Liver (tissue), 9 donors: ENCODE measurements around the gene CCDC102B. TPM values are rescaled to one million over a fixed set of nuclear protein-coding genes. Genes with fewer than 3 reads are reported as not detected.

ENCODE experiments used
- DNase-seq: peaks from one replicate; pipeline ENCODE4 v3.0.0-alpha.2; 2017; ENCODE audit warnings: low spot score
- H3K27ac ChIP-seq, 2 donors: one replicate each; pipeline ENCODE4 v1.7.0; 2013; ENCODE audit warnings: inconsistent platforms in 2 of 2, low read length in 2 of 2, control low read depth in 1 of 2, low read depth in 1 of 2, mild to moderate bottlenecking in 1 of 2
- H3K27me3 ChIP-seq, 4 donors: one replicate each; pipeline versions ENCODE4 v1.6.1 to v1.7.0; 2013; ENCODE audit warnings: low read length in 3 of 4, inconsistent platforms in 1 of 4, mild to moderate bottlenecking in 1 of 4, moderate library complexity in 1 of 4; ENCODE audit not compliant: control insufficient read depth in 4 of 4, insufficient read depth in 4 of 4
- H3K36me3 ChIP-seq, 4 donors: one replicate each; pipeline versions ENCODE4 v1.6.1 to v1.7.0; 2013; ENCODE audit warnings: low read length in 3 of 4, mild to moderate bottlenecking in 3 of 4, low read depth in 1 of 4, moderate library complexity in 1 of 4; ENCODE audit not compliant: control insufficient read depth in 4 of 4, insufficient read depth in 3 of 4
- H3K4me1 ChIP-seq, 4 donors: one replicate each; pipeline versions ENCODE4 v1.6.1 to v1.7.0; 2013; ENCODE audit warnings: low read length in 3 of 4, mild to moderate bottlenecking in 3 of 4, moderate library complexity in 1 of 4; ENCODE audit not compliant: control insufficient read depth in 4 of 4, insufficient read depth in 4 of 4
- H3K4me3 ChIP-seq, 3 donors: one replicate each; pipeline versions ENCODE4 v1.6.1 to v1.7.0; 2013; ENCODE audit warnings: low read length in 3 of 3, control low read depth in 1 of 3, low read depth in 1 of 3, mild to moderate bottlenecking in 1 of 3
- H3K9ac ChIP-seq, 2 donors: one replicate each; pipeline ENCODE4 v1.7.0; 2013; ENCODE audit warnings: low read length in 2 of 2, mild to moderate bottlenecking in 2 of 2, moderate library complexity in 2 of 2, control low read depth in 1 of 2, low read depth in 1 of 2
- H3K9me3 ChIP-seq, 4 donors: one replicate each; pipeline versions ENCODE4 v1.6.1 to v1.7.0; 2013; ENCODE audit warnings: low read length in 3 of 4; ENCODE audit not compliant: control insufficient read depth in 4 of 4
- EGR1 ChIP-seq, 2 donors: IDR thresholded peaks; 2 replicates each; pipeline ENCODE4 v1.6.1; 2016 to 2018; ENCODE audit warnings: antibody characterized with exemption in 2 of 2, low read depth in 2 of 2
- FOXA1 ChIP-seq: IDR thresholded peaks from 2 replicates; pipeline ENCODE4 v1.6.1; 2016; ENCODE audit warnings: antibody characterized with exemption
- FOXA2 ChIP-seq: IDR thresholded peaks from 2 replicates; pipeline ENCODE4 v1.6.1; 2016; ENCODE audit warnings: antibody characterized with exemption
- GABPA ChIP-seq, 2 donors: IDR thresholded peaks in 1 of 2; conservative IDR thresholded peaks in 1 of 2; 2 replicates each; pipeline ENCODE4 v1.6.1; 2016; ENCODE audit warnings: antibody characterized with exemption in 2 of 2, mild to moderate bottlenecking in 1 of 2, moderate library complexity in 1 of 2
- HNF4A ChIP-seq, 2 donors: conservative IDR thresholded peaks; 2 replicates each; pipeline ENCODE4 v1.6.1; 2016; ENCODE audit warnings: antibody characterized with exemption in 2 of 2, mild to moderate bottlenecking in 2 of 2
- HNF4G ChIP-seq: IDR thresholded peaks from 2 replicates; pipeline ENCODE4 v1.6.1; 2016; ENCODE audit warnings: antibody characterized with exemption
- JUND ChIP-seq, 2 donors: IDR thresholded peaks; 2 replicates each; pipeline ENCODE4 v1.6.1; 2016; ENCODE audit warnings: antibody characterized with exemption in 2 of 2
- NR2F2 ChIP-seq: IDR thresholded peaks from 2 replicates; pipeline ENCODE4 v1.6.1; 2016; ENCODE audit warnings: antibody characterized with exemption
- RAD21 ChIP-seq, 2 donors: IDR thresholded peaks; 2 replicates each; pipeline ENCODE4 v1.6.1; 2016; ENCODE audit warnings: antibody characterized with exemption in 2 of 2, mild to moderate bottlenecking in 2 of 2
- RXRA ChIP-seq, 2 donors: IDR thresholded peaks; 2 replicates each; pipeline ENCODE4 v1.6.1; 2017 to 2018; ENCODE audit warnings: antibody characterized with exemption in 2 of 2, mild to moderate bottlenecking in 1 of 2
- SP1 ChIP-seq: IDR thresholded peaks from 2 replicates; pipeline ENCODE4 v1.6.1; 2018; ENCODE audit warnings: antibody characterized with exemption, mild to moderate bottlenecking
- TAF1 ChIP-seq: conservative IDR thresholded peaks from 2 replicates; pipeline ENCODE4 v1.6.1; 2016; ENCODE audit warnings: antibody characterized with exemption, mild to moderate bottlenecking
- YY1 ChIP-seq: IDR thresholded peaks from 2 replicates; pipeline ENCODE4 v1.6.1; 2016; ENCODE audit warnings: antibody characterized with exemption, mild to moderate bottlenecking
- WGBS: extraction: QIAGEN DNeasy Blood & Tissue Kit; methylation state at CpG from one replicate; pipeline ENCODE4 v1.1.7; 2013; 5-methylcytosine and 5-hydroxymethylcytosine counted together
- polyA plus RNA-seq, 2 donors: library from polyadenylated mRNA; stranded (reverse) in 1 of 2; unstranded in 1 of 2; fragments of 200-250 nt in 1 of 2; fragments of >200 nt in 1 of 2; fragmentation: Nextera tagmentation in 1 of 2; extraction: Ambion mirVana in 1 of 2; gene quantifications; one replicate each; pipeline versions ENCODE4 v1.2.1 to v1.2.3, GENCODE V29; 2013 to 2015
- total RNA-seq, 2 donors: library from RNA; depleted of rRNA; stranded (reverse); fragments of >200 nt; gene quantifications; one replicate each; pipeline ENCODE4 v1.2.3, GENCODE V29; 2014
- TF ChIP-seq, protein P1 (sequence below): IDR thresholded peaks from 2 replicates; pipeline ENCODE4 v1.6.1; 2016; ENCODE audit warnings: antibody characterized with exemption
- TF ChIP-seq, protein P2 (sequence below): IDR thresholded peaks from 2 replicates; pipeline ENCODE4 v1.6.1; 2016; ENCODE audit warnings: antibody characterized with exemption
- TF ChIP-seq, protein P3 (sequence below): fragments of 150-350 bp; IDR thresholded peaks from 2 replicates; pipeline ENCODE4 v1.5.1; 2017; ENCODE audit warnings: improper control_type of control experiment, low read depth, low read length; ENCODE audit not compliant: missing input control
- TF ChIP-seq, protein P4 (sequence below): IDR thresholded peaks from 2 replicates; pipeline ENCODE4 v1.6.1; 2016; ENCODE audit warnings: antibody characterized with exemption
- TF ChIP-seq, protein P5 (sequence below): IDR thresholded peaks from 2 replicates; pipeline ENCODE4 v1.6.1; 2016; ENCODE audit warnings: antibody characterized with exemption, mild to moderate bottlenecking
- donor health status: healthy.
- donor health status: healthy.
- donor health status: healthy.
- donor health status: healthy.
- donor health status: healthy.

The CCDC102B gene
- total and polyA plus RNA-seq, 4 donors = 0.54 to 4.5 (median 1.4) TPM

DNA sequence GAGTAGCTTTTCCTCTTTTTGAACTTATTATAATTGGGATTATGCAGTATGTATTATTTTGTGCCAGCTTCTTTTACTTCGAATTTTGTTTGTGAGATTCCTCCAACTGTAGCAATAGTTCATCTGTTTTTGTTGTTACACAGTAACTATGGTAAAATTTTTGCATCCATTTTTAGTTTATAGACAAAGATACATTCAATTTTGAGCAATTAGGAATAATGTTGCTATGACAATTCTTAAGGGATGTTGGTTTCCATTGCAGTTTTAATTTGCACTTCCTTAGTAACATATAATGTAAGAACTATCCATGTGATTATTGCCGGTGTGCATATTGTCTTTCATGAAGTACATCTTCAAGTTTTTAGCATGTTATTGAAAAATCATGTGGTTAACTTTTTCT is 20.7 kb downstream of the CCDC102B start:
- TF ChIP-seq GABPA (IDR thresholded peaks at IDR 0.05 in 1 of 2, conservative IDR thresholded peaks at IDR 0.05 in 1 of 2) (no peak), TAF1 (no peak), NR2F2 (no peak), RAD21 (IDR thresholded peaks at IDR 0.05) (no peak)
- 48% methylated on average over 2 of the region's 2 CpGs for WGBS
- no peaks in the 10 kb centered on the region for H3K36me3 ChIP-seq
- no peaks in the 10 kb centered on the region for H3K27me3 ChIP-seq
- DNase-seq = no peak
- no peak overlapping the region for H3K9ac ChIP-seq
- H3K9me3 ChIP-seq = no peaks in the 10 kb centered on the region
- H3K4me1 ChIP-seq = no peaks in the 10 kb centered on the region
- no peak overlapping the region for H3K4me3 ChIP-seq
- H3K27ac ChIP-seq = no peak overlapping the region

DNA sequence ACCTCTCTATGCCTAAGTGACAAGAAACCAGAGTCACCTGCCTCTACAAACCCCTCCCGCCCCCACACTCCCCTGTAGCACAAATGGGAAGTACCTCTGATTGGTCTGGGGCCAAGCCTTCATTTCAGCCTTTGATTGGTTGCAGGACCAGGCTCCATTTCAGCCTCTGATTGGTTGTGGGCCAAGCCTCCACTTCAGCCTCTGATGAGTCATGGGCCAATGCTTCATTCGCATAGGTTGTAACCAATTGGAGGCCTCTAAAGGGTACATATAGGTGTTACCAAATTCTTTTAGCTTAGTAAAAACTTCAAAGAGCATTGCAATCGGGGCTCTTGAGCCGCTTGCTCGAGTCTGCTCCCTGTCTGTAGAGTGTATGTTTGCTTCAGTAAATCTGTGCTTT is 25.0 kb downstream of the CCDC102B start:
- H3K36me3 ChIP-seq = no peaks in the 10 kb centered on the region
- no peak overlapping the region for H3K4me3 ChIP-seq
- TF ChIP-seq, protein P1, sequence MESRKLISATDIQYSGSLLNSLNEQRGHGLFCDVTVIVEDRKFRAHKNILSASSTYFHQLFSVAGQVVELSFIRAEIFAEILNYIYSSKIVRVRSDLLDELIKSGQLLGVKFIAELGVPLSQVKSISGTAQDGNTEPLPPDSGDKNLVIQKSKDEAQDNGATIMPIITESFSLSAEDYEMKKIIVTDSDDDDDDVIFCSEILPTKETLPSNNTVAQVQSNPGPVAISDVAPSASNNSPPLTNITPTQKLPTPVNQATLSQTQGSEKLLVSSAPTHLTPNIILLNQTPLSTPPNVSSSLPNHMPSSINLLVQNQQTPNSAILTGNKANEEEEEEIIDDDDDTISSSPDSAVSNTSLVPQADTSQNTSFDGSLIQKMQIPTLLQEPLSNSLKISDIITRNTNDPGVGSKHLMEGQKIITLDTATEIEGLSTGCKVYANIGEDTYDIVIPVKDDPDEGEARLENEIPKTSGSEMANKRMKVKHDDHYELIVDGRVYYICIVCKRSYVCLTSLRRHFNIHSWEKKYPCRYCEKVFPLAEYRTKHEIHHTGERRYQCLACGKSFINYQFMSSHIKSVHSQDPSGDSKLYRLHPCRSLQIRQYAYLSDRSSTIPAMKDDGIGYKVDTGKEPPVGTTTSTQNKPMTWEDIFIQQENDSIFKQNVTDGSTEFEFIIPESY = no peak
- no peak for TF ChIP-seq FOXA1
- TF ChIP-seq, protein P2, sequence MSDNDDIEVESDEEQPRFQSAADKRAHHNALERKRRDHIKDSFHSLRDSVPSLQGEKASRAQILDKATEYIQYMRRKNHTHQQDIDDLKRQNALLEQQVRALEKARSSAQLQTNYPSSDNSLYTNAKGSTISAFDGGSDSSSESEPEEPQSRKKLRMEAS = no peak
- no peak for TF ChIP-seq FOXA2
- no peak for TF ChIP-seq SP1
- no peak for TF ChIP-seq GABPA (IDR thresholded peaks at IDR 0.05 in 1 of 2, conservative IDR thresholded peaks at IDR 0.05 in 1 of 2)
- TF ChIP-seq JUND (IDR thresholded peaks at IDR 0.05) = no peak
- no peak for TF ChIP-seq NR2F2
- no peaks in the 10 kb centered on the region for H3K4me1 ChIP-seq
- H3K9ac ChIP-seq = no peak overlapping the region
- 93% methylated on average over 5 of the region's 5 CpGs for WGBS
- DNase-seq = no peak
- H3K27ac ChIP-seq = no peak overlapping the region
- H3K27me3 ChIP-seq = no peaks in the 10 kb centered on the region
- H3K9me3 ChIP-seq = no peaks in the 10 kb centered on the region

DNA sequence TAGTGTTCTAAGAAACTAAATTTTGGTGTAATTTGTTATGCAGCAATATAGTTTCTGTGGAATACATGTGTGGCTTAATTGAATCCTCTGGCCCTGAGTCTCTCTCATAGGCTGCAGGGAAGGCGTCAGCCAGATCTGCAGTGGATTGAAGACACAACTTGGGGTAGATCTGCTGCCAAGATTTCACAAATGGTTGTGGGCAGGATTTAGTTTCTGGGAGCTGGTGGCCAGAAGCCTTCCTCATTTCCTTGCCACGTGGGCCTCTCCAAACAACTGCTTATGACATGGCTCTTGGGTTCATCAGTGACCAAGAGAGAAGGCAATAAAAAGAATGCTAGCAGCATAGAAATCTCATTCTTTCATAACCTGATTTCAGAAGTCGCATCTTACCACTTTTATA is 28.2 kb downstream of the CCDC102B start:
- no peaks in the 10 kb centered on the region for H3K36me3 ChIP-seq
- H3K4me3 ChIP-seq = no peak overlapping the region
- DNase-seq = no peak
- no peak overlapping the region for H3K27ac ChIP-seq
- no peaks in the 10 kb centered on the region for H3K27me3 ChIP-seq
- H3K4me1 ChIP-seq = no peaks in the 10 kb centered on the region
- no peaks in the 10 kb centered on the region for H3K9me3 ChIP-seq
- TF ChIP-seq YY1 (no peak), HNF4G (no peak), TAF1 (no peak), FOXA1 (no peak), RXRA (IDR thresholded peaks at IDR 0.05) (no peak), JUND (IDR thresholded peaks at IDR 0.05) (no peak), FOXA2 (no peak), EGR1 (IDR thresholded peaks at IDR 0.05; ENCODE audit: low read depth in 2 of 2) (no peak), GABPA (IDR thresholded peaks at IDR 0.05 in 1 of 2, conservative IDR thresholded peaks at IDR 0.05 in 1 of 2) (no peak), RAD21 (IDR thresholded peaks at IDR 0.05) (no peak), SP1 (no peak), NR2F2 (no peak), HNF4A (conservative IDR thresholded peaks at IDR 0.05) (no peak)
- TF ChIP-seq, protein P3, sequence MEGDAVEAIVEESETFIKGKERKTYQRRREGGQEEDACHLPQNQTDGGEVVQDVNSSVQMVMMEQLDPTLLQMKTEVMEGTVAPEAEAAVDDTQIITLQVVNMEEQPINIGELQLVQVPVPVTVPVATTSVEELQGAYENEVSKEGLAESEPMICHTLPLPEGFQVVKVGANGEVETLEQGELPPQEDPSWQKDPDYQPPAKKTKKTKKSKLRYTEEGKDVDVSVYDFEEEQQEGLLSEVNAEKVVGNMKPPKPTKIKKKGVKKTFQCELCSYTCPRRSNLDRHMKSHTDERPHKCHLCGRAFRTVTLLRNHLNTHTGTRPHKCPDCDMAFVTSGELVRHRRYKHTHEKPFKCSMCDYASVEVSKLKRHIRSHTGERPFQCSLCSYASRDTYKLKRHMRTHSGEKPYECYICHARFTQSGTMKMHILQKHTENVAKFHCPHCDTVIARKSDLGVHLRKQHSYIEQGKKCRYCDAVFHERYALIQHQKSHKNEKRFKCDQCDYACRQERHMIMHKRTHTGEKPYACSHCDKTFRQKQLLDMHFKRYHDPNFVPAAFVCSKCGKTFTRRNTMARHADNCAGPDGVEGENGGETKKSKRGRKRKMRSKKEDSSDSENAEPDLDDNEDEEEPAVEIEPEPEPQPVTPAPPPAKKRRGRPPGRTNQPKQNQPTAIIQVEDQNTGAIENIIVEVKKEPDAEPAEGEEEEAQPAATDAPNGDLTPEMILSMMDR = no peak
- TF ChIP-seq, protein P2 = no peak
- TF ChIP-seq, protein P4, sequence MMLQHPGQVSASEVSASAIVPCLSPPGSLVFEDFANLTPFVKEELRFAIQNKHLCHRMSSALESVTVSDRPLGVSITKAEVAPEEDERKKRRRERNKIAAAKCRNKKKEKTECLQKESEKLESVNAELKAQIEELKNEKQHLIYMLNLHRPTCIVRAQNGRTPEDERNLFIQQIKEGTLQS = no peak
- TF ChIP-seq, protein P5, sequence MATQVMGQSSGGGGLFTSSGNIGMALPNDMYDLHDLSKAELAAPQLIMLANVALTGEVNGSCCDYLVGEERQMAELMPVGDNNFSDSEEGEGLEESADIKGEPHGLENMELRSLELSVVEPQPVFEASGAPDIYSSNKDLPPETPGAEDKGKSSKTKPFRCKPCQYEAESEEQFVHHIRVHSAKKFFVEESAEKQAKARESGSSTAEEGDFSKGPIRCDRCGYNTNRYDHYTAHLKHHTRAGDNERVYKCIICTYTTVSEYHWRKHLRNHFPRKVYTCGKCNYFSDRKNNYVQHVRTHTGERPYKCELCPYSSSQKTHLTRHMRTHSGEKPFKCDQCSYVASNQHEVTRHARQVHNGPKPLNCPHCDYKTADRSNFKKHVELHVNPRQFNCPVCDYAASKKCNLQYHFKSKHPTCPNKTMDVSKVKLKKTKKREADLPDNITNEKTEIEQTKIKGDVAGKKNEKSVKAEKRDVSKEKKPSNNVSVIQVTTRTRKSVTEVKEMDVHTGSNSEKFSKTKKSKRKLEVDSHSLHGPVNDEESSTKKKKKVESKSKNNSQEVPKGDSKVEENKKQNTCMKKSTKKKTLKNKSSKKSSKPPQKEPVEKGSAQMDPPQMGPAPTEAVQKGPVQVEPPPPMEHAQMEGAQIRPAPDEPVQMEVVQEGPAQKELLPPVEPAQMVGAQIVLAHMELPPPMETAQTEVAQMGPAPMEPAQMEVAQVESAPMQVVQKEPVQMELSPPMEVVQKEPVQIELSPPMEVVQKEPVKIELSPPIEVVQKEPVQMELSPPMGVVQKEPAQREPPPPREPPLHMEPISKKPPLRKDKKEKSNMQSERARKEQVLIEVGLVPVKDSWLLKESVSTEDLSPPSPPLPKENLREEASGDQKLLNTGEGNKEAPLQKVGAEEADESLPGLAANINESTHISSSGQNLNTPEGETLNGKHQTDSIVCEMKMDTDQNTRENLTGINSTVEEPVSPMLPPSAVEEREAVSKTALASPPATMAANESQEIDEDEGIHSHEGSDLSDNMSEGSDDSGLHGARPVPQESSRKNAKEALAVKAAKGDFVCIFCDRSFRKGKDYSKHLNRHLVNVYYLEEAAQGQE = no peak
- TF ChIP-seq, protein P1 = no peak
- H3K9ac ChIP-seq = no peak overlapping the region
- 82% methylated on average over 3 of the region's 3 CpGs for WGBS
